GM18502 (cell line): ENCODE results near the gene B3GALT5.
"Not testable (repeated sequence)": the region's sequence is repeated elsewhere in the genome, so short reads cannot be mapped to it uniquely, and the experiment has no call there.

Source experiments
- ATAC-seq: cut with Tn5 transposase; IDR thresholded peaks from one replicate; pipeline ENCODE4 v1.9.1; 2021; ENCODE audit warnings: mild to moderate bottlenecking; ENCODE audit not compliant: unreplicated experiment, poor library complexity

B3GALT5 gene

DNA sequence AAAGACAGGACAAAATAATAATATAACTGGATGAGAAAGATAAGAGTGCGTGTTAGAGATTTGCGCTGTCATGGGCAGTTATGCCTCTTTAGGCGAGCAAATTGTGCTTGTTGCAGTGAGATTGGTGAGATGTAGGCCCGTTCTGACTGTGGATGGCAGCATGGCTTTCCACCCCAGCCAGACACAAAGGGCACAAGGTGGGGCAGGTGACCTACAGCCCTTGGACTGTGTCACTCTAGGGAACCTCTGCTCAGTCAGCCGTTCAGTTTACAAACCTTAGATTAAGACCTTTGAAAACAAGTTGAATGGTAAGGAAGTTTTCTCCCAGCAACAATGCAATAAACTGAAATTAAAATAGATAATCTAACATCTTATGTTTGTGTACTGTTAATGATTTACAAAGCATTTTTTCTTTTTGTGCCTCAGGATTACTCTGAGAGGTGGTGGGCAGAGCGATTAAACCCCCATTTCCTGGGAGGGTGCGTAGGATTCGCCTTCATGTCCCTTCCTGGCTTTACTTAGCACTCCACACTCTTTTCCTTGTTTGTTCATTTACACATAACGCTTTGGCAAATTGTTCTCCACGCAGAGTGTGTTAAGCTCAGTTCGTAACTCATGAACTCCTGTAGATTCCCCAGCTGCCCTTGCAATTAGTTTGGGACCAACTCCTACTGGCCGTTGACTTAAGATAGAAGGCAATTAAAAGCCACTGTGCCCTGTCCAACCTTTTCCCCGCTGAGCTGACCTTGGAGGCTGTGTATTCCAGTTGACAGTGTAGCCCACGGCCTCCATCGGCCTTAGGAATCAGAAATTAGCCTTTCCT lies 74.1 kb downstream of the B3GALT5 start:
- no peak for ATAC-seq

DNA sequence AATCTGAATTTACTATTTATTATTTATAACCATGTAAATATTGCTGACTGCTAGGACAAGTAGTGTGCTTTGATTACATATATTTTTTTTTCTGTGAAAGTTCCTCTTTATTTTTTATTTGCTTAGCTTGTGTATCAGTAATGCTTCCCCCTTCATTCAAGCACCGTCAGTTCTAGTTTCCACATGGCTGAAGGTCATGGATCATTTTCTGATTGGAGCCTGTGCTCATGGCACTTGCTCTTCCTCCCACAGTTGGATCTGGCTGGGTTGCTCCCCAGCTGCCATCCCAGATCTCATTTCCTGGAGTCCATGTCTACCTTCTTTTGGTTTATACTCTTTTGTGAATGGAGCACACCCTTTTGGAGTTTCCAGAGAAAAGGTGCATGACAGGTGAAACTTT lies 75.3 kb downstream of the B3GALT5 start:
- ATAC-seq, result no peak

DNA sequence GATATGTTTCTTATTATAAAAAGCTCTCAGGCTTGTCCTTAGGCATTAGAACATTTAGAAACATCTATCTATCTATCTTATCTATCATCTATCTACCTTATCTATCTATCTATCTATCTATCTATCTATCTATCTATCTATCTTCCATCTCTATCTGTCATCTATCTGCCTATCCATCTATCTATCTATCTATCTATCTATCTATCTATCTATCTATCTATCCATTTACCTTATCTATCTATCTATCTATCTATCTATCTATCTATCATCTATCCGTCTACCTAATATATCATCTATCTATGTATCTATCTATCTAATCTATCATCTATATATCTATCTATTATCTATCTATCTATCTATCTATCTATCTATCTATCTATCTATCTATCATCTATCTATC lies 77.1 kb downstream of the B3GALT5 start:
- ATAC-seq, result not testable (repeated sequence)

DNA sequence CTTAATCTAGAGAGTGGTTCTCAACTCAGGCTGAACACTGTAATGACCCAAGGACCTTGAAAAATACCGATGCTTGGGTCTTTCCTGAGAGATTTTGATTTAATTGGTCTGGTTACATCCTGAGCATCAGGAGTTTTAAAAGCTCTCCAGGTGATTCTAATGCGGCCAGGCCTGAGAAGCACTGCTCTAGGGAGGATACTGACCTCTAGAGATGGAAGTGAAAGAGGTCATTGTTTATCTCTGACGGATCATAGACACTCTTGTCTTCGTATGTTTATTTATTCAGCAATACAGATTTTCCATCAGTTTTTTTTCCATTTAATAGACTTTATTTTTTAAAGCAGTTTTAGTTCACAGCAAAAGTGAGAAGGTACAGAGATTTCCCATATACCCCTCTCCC lies 77.7 kb downstream of the B3GALT5 start:
- ATAC-seq, result no peak

GRCh38 chr21:39694750-39695149 lies 82.0 kb downstream of the B3GALT5 start:
- ATAC-seq, result no peak

GRCh38 chr21:39696196-39696595 lies 83.5 kb downstream of the B3GALT5 start:
- ATAC-seq, result no peak

GRCh38 chr21:39696618-39697017 lies 83.9 kb downstream of the B3GALT5 start:
- no peak for ATAC-seq

DNA sequence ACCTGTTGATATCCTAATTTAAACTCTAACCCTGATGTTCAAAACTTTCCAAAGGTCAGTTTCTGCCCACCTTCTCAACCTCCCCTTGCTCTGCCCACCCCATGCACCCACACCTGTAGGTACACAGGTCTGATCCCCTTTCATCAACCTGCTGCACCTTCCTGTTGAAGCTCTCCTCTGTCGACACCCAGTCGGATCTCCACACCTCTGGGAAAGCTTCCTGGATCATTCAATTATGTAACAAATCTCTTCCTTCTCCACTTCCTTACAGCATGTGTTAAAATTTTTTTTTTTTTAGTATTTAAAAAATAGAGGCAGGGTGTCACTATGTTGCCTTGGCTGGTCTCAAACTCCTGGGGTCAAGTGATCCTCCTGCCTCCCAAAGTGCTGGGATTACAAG lies 87.6 kb downstream of the B3GALT5 start:
- no peak for ATAC-seq

DNA sequence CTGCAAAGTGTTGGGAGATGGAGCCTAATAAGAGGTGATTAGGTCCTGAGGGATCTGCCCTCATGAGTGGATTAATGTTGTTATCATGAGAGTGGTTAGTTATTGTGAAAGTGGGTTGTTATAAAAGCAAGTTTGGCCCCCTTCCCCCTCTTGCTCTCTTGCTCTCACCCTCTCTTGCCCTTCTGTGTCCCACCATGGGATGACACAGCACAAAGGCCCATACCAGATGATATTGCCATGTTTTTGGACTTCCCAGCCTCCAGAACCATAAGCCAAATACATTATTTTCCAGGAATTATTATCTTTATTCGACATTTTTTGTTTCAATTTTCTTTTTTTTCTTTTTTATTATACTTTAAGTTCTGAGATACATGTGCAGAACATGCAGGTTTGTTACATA lies 90.8 kb downstream of the B3GALT5 start:
- no peak for ATAC-seq

DNA sequence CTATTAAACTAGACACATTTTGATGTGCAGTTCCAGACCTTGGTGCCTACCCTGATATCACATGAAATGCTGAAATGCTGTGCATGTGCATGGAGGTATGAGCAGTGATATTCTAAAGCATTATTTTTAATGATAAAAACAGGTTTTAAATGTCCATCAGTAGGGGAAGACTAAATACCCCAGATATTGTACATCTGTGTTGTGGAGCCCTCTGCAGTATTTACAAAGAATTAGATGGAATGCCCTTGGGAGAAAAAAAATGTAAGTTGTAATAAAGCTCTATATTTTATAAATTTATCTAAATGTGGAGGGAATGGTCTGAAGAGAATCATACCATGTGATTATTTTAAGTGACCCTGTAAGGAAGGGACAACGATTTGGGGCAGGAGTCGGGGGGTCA lies 93.1 kb downstream of the B3GALT5 start:
- ATAC-seq, result no peak

DNA sequence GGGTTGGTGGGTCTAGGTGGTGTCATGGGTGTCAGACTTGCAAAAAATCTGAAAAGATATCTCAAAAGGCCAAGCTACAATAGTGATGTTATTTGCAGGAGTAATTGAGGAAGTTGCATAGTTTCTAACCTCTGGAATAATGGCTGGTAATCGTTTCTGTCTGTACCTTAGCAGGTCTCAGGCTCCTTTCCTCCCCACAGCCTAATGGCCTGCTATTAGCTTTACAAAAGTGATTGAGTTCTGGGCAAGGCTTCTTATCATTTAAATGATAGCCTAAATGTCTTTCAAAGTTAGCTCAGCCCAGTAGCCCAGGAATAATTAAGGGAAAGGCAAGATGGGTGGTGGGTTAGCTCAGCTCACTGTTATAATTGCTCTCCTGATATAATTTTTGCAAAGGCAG lies 94.6 kb downstream of the B3GALT5 start:
- no peak for ATAC-seq

DNA sequence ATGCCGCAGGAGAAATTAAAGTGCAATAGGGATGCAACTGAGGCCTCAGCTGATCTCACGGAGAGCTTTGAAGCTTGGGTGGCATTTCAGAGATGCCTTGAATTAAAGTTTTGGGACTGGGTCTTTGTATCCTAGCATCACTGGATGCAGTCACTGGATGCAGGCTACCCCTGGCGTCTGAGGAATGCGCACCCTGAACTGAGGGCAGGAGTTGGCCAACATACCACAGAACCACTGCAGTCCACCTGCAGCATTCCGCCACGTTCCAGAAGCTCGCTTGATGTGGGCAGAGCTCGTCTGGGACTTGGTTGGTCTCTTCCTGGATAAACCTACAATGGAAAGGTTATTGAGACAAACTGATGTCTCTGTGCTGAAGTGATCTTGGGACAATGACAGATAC lies 98.1 kb downstream of the B3GALT5 start:
- ATAC-seq, result no peak

GRCh38 chr21:39712273-39712672 lies 99.5 kb downstream of the B3GALT5 start:
- ATAC-seq, result no peak

GRCh38 chr21:39712976-39713375 lies 100.2 kb downstream of the B3GALT5 start:
- ATAC-seq, result no peak

- ATAC-seq, result no peak
These were observed 101.2 kb downstream of the B3GALT5 start for GRCh38 chr21:39713905-39714304.

GRCh38 chr21:39714331-39714730 lies 101.6 kb downstream of the B3GALT5 start:
- ATAC-seq, result no peak

DNA sequence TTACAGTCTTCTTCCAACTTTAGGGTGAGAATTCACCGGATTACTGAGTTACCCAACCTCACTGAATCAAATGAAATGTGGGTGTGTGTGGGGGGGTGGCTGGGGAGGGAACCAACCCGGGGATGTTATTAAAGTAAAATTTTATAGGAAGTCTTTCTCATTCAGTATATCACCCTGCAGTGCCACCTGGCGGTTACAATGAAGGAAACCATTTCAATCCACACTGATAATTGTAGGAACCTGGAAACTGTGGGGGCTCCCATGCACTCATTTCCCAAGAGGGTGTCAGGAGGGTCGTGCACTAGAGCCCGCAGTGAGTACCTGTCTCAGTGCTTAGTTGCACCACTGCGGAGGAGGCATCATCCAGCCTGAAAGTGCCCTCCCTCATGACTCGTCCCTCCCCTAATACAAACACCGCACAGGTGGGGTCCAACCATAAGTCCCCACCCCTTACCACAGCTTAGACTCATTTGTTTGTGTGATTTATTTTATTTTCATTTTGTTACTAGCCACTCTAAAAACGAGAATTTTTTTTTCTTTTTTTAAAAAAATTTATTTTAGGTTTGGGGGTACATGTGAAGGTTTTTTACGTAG lies 103.2 kb downstream of the B3GALT5 start:
- ATAC-seq, result no peak

- ATAC-seq, result no peak
These were observed 107.5 kb downstream of the B3GALT5 start for GRCh38 chr21:39720126-39720778.

- ATAC-seq, result no peak
These were observed 109.1 kb downstream of the B3GALT5 start for GRCh38 chr21:39721885-39722284.
